HG02798 (cell line): Measurements from ENCODE around the gene KIAA0825.

Source experiments
- ATAC-seq: cut with Tn5 transposase; IDR thresholded peaks from one replicate; pipeline ENCODE4 v1.9.1; 2021; ENCODE audit warnings: mild to moderate bottlenecking; ENCODE audit not compliant: unreplicated experiment, poor library complexity

KIAA0825 gene

DNA sequence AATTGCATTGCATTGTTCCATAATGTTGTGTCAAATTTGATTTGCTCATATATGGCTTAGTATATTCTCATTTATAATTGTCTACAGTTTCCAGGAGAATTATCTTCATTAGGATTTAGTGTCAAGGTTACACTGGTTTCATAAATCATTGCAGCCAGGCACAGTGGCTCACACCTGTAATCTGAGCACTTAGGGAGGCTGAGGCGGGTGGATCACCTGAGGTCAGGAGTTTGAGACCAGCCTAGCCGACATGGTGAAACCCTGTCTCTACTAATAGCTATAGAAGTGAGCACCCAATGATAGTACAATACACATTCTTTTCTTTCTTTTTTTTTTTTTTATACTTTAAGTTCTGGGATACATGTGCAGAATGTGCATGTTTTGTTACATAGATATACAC lies 282.5 kb downstream of the KIAA0825 start:
- ATAC-seq, result no peak

- no peak for ATAC-seq
Observed at GRCh38 chr5:94329115-94329514, 289.3 kb downstream of the KIAA0825 start.

DNA sequence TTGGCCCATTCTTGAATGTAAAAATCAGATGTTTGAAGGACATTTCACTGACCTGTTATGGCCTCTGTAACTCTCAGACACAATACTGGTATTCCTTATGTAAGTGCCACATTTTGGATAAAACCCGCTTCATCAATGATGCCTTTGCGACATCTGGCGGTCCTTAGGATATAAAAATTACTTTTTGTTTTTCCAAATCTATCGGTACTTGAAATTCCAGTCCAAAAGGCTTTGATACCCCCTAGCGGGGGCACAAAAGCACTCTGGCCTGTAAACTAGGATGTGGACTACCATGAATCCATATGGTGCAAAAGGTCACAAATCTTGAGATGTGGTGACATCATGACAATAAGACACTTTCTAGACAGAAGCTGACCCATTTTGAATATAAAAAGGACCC lies 291.8 kb downstream of the KIAA0825 start:
- no peak for ATAC-seq

DNA sequence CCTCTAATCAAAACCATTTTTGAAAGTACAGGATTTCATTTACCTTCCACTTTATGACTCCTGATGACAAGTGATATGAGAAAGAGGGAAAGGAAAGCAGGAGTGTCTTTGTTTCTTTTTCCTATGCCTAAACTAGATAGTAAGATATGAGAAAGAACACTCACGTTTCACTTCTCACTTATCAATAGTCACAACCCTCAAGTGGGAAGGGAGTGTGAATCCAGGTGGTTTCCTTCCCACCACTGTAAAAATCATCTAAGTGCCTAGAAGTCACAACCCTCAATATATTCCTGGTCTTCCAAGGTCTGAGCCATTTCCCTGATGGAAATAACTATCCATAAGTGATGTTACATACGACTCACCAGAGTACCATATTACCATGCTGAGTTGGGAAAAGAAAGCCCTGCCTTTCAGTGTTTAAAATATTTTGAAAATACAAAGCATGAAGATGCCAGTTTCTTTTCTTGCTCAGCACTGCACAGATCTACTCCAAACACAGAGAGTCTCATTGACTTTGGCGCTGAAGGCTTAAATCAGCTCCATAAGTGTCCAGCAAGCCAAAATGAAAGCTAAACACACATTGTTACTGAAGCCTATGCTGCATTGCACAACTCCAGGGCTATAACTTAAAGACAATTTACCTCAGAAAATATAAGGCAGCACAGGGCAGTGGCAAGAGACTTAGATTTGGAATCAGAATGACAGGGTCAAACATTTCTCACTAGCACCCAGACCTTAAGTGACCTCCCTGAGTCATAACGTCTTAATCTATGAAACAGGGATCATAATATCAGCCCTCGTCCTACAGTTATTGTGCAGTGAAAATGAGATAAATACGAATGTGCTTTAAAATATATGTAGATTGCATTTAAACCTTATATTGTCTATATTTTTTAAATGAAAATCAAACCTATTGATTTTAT lies 301.2 kb downstream of the KIAA0825 start:
- no peak for ATAC-seq

DNA sequence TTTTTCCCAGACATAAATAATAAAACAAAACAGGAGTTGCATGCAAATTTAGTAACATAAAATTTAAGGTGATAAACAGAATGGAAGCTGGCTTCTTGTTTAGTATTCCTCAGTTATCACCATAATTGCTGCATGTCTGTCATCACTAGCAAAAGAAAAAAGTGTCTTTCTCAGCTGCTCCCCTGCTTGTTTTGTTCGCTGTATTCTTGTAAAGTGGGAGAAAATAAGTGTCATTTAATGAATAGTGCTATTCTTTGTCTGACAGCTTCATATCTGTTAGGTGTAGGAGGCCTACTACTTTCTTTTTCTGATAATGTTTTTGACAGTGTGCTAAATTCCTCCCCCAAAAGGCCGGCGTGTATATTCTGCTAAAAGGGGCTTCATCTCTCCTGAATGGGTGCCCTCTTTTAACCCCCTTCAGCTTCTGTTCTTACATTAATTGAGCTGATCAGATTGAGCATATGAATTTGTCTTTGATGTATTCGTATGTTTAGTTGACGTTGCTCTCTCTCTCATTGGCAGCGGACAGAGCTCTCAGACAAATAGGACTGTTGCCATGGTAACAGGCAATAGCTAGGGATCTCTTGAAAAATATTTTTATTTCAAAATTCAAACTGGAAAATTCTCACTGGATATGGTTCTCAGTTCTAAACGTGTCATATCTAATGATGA lies 303.8 kb downstream of the KIAA0825 start:
- no peak for ATAC-seq

DNA sequence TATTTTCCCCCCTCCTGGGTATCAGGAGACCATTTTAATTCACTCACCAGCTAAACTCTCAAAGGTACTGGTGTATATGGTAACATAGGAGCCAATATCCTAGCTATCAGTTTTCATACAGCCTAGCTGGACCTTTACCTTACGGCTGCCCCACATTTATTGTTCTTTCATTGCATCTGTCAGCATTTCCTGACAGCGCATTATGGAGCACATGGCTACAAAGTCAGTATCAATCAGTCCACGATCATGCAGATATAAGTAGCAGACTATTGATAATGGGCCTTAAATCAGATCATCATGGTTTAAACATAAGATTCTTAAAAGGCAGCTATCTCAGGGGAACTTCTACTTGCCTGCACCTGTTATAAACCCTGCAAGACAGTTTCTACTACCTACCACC lies 304.7 kb downstream of the KIAA0825 start:
- no peak for ATAC-seq

DNA sequence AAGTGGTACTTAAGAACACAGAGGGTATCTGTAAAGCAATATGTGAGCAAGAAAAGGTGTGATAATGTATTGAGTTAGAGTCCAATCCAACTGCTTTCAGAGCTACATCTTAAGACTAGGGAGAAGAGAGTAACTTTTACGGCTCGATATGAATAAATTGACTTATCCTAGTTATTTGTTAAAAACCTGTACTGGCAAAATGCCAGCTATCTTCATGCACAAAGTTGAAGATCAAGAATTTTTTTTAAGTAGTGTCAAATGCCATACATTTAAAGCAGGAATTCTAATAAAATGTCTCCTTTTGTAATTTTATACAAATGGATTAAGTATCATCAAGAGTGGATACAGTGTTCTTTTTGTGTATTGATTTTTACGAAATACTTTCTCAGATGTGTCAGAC lies 305.2 kb downstream of the KIAA0825 start:
- no peak for ATAC-seq

- ATAC-seq, result no peak
Observed at GRCh38 chr5:94312298-94312697, 306.1 kb downstream of the KIAA0825 start.

- no peak for ATAC-seq
Observed at GRCh38 chr5:94310833-94311232, 307.6 kb downstream of the KIAA0825 start.

- ATAC-seq, result no peak
Observed at GRCh38 chr5:94309141-94309540, 309.3 kb downstream of the KIAA0825 start.

- no peak for ATAC-seq
Observed at GRCh38 chr5:94308442-94308841, 310.0 kb downstream of the KIAA0825 start.

DNA sequence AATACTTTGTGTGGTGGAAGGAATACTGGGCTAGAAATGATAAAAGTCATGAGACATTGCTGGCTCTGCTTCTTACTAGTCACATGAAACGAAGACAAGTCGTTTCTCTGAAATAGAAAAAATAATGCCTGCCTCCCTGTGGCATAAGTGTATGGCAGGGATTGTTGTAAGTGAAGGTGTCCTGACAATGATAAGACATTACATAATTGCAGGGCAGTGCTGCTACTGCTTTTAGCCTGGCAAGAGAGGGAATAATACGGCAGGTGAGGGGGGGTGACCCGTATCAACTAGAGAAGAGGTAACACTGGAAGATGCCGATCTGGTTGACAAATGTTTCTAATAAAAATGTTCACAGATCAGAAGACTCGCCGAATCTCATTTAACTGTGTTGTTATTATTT lies 314.3 kb downstream of the KIAA0825 start:
- no peak for ATAC-seq

DNA sequence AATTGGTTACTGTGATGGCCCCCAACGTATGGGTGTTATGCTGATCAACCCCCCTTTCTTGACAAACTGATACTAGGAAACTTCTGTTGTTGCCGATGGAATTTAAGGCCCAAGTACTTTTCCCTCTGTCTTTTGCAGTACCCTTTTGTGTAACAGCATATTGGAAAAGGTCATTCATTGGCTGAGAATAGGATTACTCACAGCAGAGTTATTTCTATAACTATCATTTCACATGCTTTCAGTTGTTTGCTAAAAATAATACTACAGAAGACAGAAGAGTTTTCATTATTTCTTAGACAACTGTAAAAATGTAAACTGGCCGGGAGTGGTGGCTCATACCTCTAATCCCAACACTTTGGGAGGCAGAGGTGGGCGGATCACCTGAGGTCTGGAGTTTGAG lies 329.5 kb downstream of the KIAA0825 start:
- ATAC-seq, result no peak

DNA sequence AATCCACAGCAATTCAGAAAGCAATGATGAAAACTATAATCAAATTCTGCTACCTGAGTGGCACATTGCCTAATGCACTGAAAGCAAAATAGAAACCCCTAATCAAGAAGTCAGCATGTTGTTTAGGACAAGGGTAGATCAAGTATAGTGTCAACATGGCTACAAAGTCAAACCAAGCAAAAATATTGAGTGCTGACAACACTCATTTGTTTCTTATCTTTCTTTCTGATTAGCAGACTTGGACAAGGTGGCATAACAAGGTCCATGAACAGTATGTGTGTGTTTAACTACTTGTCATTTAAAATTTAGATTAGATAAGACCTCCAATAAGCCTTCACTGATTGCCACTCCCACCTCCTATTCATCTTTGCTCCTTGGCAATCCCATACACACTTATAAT lies 332.4 kb downstream of the KIAA0825 start:
- ATAC-seq, result no peak

DNA sequence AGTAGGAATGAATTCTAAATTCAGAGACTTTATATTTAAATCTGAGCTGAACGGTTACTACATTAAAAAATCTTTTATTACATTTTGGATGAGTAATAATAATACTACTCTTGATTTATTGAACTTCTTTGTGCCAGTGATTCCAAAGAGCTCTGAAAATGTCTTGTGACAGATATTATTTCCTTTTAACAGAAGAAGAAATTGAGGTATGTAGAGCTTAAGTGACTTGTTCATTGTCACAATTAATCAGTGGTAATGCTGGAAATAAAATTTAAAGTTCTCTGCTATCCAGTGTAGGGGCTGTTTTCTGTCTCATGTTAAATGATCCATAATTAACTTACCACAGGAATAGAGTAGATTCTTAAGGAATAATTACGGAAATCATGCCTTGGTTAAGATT lies 335.3 kb downstream of the KIAA0825 start:
- ATAC-seq, result no peak

- no peak for ATAC-seq
Observed at GRCh38 chr5:94281236-94281801, 337.1 kb downstream of the KIAA0825 start.

GRCh38 chr5:94276751-94277150 lies 341.7 kb downstream of the KIAA0825 start:
- no peak for ATAC-seq

GRCh38 chr5:94276048-94276447 lies 342.4 kb downstream of the KIAA0825 start:
- ATAC-seq, result no peak

GRCh38 chr5:94274707-94275106 lies 343.7 kb downstream of the KIAA0825 start:
- ATAC-seq, result no peak

- no peak for ATAC-seq
Observed at GRCh38 chr5:94268226-94268625, 350.2 kb downstream of the KIAA0825 start.

GRCh38 chr5:94267350-94267899 lies 351.0 kb downstream of the KIAA0825 start:
- ATAC-seq, result no peak
